H1 (cell line): Measurements from ENCODE around the gene SNAPC2. TPM values are rescaled to one million over a fixed set of nuclear protein-coding genes. Genes with fewer than 3 reads are reported as not detected.
A peak's percentile ranks its signal among the peaks of the same experiment; 100 is the strongest.

Source experiments
- CTCF ChIA-PET: fragments of 300-600 bp; sonication (Branson Sonifier 250); formaldehyde crosslinking; loops from one replicate; lab custom pipeline; 2021; ENCODE audit not compliant: partially characterized antibody; lab: Charles Lee
- POLR2A ChIA-PET: fragments of 300-600 bp; sonication (Branson Sonifier 250); formaldehyde crosslinking; loops from one replicate; lab custom pipeline; 2021; ENCODE audit warnings: inconsistent platforms; ENCODE audit not compliant: partially characterized antibody; lab: Charles Lee
- DNase-seq, 2 experiments: peaks; one replicate each; pipeline versions ENCODE4 v3.0.0 to v3.0.0-alpha.2; 2010 to 2022; ENCODE audit warnings: low spot score in 2 of 2, low read depth in 1 of 2, mixed read lengths in 1 of 2
- FAIRE-seq: peaks from 2 replicates; lab custom pipeline; 2011; peaks lifted over from hg19 to GRCh38; lab: Jason Lieb, UNC
- H2AFZ ChIP-seq: 2 replicates; pipeline ENCODE4 v1.8.1; 2012; ENCODE audit warnings: low read length, inconsistent platforms
- H2AK5ac ChIP-seq: 2 replicates; pipeline ENCODE4 v1.6.1; 2013; ENCODE audit warnings: low read depth, low read length
- H2BK120ac ChIP-seq: replicated peaks from 2 replicates; pipeline ENCODE3; 2013; ENCODE audit warnings: low read depth, low read length, inconsistent platforms
- H2BK12ac ChIP-seq: 2 replicates; pipeline ENCODE4 v1.6.1; 2013; ENCODE audit warnings: low read depth, low read length
- H2BK15ac ChIP-seq: 2 replicates; pipeline ENCODE4 v1.6.1; 2013; ENCODE audit warnings: low read length
- H2BK20ac ChIP-seq: 2 replicates; pipeline ENCODE4 v1.6.1; 2013; ENCODE audit warnings: low read length
- H2BK5ac ChIP-seq: 2 replicates; pipeline ENCODE4 v1.6.1; 2013; ENCODE audit warnings: low read depth, low read length
- H3K14ac ChIP-seq: 2 replicates; pipeline ENCODE4 v1.6.1; 2013; ENCODE audit warnings: inconsistent platforms; ENCODE audit not compliant: insufficient read length
- H3K18ac ChIP-seq: 2 replicates; pipeline ENCODE4 v1.6.1; 2013; ENCODE audit warnings: low read length; ENCODE audit errors: extremely low read depth
- H3K23ac ChIP-seq: 2 replicates; pipeline ENCODE4 v1.6.1; 2013; ENCODE audit warnings: inconsistent platforms; ENCODE audit not compliant: insufficient read length
- H3K23me2 ChIP-seq: 2 replicates; pipeline ENCODE4 v1.6.1; 2013; ENCODE audit warnings: low read depth, low read length
- H3K27ac ChIP-seq: 2 replicates; pipeline ENCODE4 v1.6.1; 2011; ENCODE audit warnings: low read depth, low read length, inconsistent platforms
- H3K27me3 ChIP-seq, 4 experiments: replicated peaks in 1 of 4; 1 replicate in 1 of 4; 2 replicates in 3 of 4; pipeline versions ENCODE4 v1.6.1 to v1.8.1; 2011 to 2013; ENCODE audit warnings: low read length in 3 of 4, mild to moderate bottlenecking in 3 of 4, inconsistent platforms in 2 of 4, mixed read lengths in 2 of 4, moderate library complexity in 1 of 4; ENCODE audit not compliant: control insufficient read depth in 3 of 4, insufficient read depth in 3 of 4; ENCODE audit errors: extremely low read depth in 1 of 4
- H3K36me3 ChIP-seq, 4 experiments: 2 replicates each; pipeline versions ENCODE4 v1.6.1 to v1.8.1; 2011 to 2013; ENCODE audit warnings: mild to moderate bottlenecking in 4 of 4, low read length in 3 of 4, moderate library complexity in 2 of 4, control low read depth in 1 of 4, inconsistent platforms in 1 of 4; ENCODE audit not compliant: insufficient read depth in 4 of 4, control insufficient read depth in 2 of 4
- H3K4ac ChIP-seq: replicated peaks from 2 replicates; pipeline ENCODE3; 2013; ENCODE audit warnings: low read length, low read depth, mixed read lengths, inconsistent platforms; ENCODE audit not compliant: insufficient read length
- H3K4me1 ChIP-seq, 4 experiments: replicated peaks in 1 of 4; 1 replicate in 1 of 4; 2 replicates in 3 of 4; pipeline versions ENCODE4 v1.6.1 to v1.8.1; 2011 to 2013; ENCODE audit warnings: low read length in 3 of 4, inconsistent platforms in 2 of 4, mixed read lengths in 1 of 4; ENCODE audit not compliant: insufficient read depth in 4 of 4, control insufficient read depth in 3 of 4
- H3K4me2 ChIP-seq, 2 experiments: 2 replicates each; pipeline versions ENCODE4 v1.6.1 to v1.8.1; 2011 to 2013; ENCODE audit warnings: low read depth in 2 of 2, low read length in 2 of 2, control low read depth in 1 of 2, inconsistent platforms in 1 of 2, mild to moderate bottlenecking in 1 of 2; ENCODE audit not compliant: insufficient read depth in 1 of 2
- H3K4me3 ChIP-seq, 4 experiments: fragments of 200-600, 300-600 bp in 1 of 4; sonication (generic), shearing (Covaris generic), sonication (Bioruptor Twin) in 1 of 4; 2 replicates each; pipeline versions ENCODE4 v1.5.1 to v1.8.1; 2011 to 2016; ENCODE audit warnings: low read length in 4 of 4, low read depth in 3 of 4, control low read depth in 2 of 4, inconsistent platforms in 2 of 4, mild to moderate bottlenecking in 2 of 4, mixed read lengths in 1 of 4, moderate library complexity in 1 of 4; ENCODE audit not compliant: insufficient read depth in 2 of 4; ENCODE audit errors: extremely low read depth in 1 of 4
- H3K56ac ChIP-seq: replicated peaks from 2 replicates; pipeline ENCODE3; 2013; ENCODE audit warnings: low read depth, mild to moderate bottlenecking, mixed read lengths, low read length, inconsistent platforms; ENCODE audit not compliant: insufficient read length
- H3K79me1 ChIP-seq: 2 replicates; pipeline ENCODE4 v1.6.1; 2013; ENCODE audit warnings: low read depth, low read length, control low read depth
- H3K79me2 ChIP-seq, 2 experiments: 2 replicates each; pipeline versions ENCODE4 v1.6.1 to v1.8.1; 2012 to 2013; ENCODE audit warnings: low read length in 2 of 2, mild to moderate bottlenecking in 2 of 2, inconsistent platforms in 1 of 2; ENCODE audit not compliant: insufficient read depth in 2 of 2, control insufficient read depth in 1 of 2
- H3K9ac ChIP-seq, 4 experiments: replicated peaks in 1 of 4; 1 replicate in 1 of 4; 2 replicates in 3 of 4; pipeline versions ENCODE4 v1.6.1 to v1.8.1; 2011 to 2013; ENCODE audit warnings: low read depth in 3 of 4, low read length in 3 of 4, control low read depth in 2 of 4, mild to moderate bottlenecking in 2 of 4, moderate library complexity in 2 of 4, inconsistent platforms in 1 of 4; ENCODE audit errors: extremely low read depth in 1 of 4
- H3K9me3 ChIP-seq, 2 experiments: 2 replicates each; pipeline versions ENCODE4 v1.6.1 to v1.8.1; 2012 to 2013; ENCODE audit warnings: mild to moderate bottlenecking in 2 of 2, moderate library complexity in 2 of 2, control low read depth in 1 of 2, inconsistent platforms in 1 of 2, low read depth in 1 of 2, low read length in 1 of 2, mixed read lengths in 1 of 2; ENCODE audit not compliant: insufficient read depth in 2 of 2
- H4K20me1 ChIP-seq, 2 experiments: replicated peaks in 1 of 2; 2 replicates each; pipeline versions ENCODE3 to v1.8.1; 2011 to 2013; ENCODE audit warnings: inconsistent platforms in 2 of 2, low read length in 2 of 2, mild to moderate bottlenecking in 1 of 2; ENCODE audit not compliant: insufficient read depth in 2 of 2, control insufficient read depth in 1 of 2
- H4K5ac ChIP-seq: 2 replicates; pipeline ENCODE4 v1.6.1; 2013; ENCODE audit warnings: low read length, low read depth, mixed read lengths, inconsistent platforms; ENCODE audit not compliant: insufficient read length
- H4K8ac ChIP-seq: 2 replicates; pipeline ENCODE4 v1.8.0; 2013; ENCODE audit warnings: mild to moderate bottlenecking, moderate library complexity, low read length, inconsistent platforms; ENCODE audit not compliant: insufficient read depth; ENCODE audit errors: extremely low read depth
- H4K91ac ChIP-seq: replicated peaks from 2 replicates; pipeline ENCODE3; 2013; ENCODE audit warnings: low read length, mixed read lengths, inconsistent platforms; ENCODE audit not compliant: insufficient read length
- BCL11A ChIP-seq, 2 experiments: IDR thresholded peaks; one replicate each; pipeline ENCODE4 v1.6.1; 2011; ENCODE audit warnings: low read depth in 2 of 2, low read length in 2 of 2, mild to moderate bottlenecking in 2 of 2
- GTF2F1 ChIP-seq: IDR thresholded peaks from 2 replicates; pipeline ENCODE4 v1.6.1; 2012; ENCODE audit warnings: low read depth, low read length, improper control_type of control experiment, borderline replicate concordance
- PHF8 ChIP-seq: fragments of 200-600 bp; sonication (generic); conservative IDR thresholded peaks from 2 replicates; pipeline ENCODE4 v1.7.1; 2012; ENCODE audit warnings: low read depth, mild to moderate bottlenecking, inconsistent platforms, low read length, moderate library complexity
- RNF2 ChIP-seq: fragments of 200-900, 300-1000 bp; sonication (generic); IDR thresholded peaks from 2 replicates; pipeline ENCODE4 v1.7.1; 2016; ENCODE audit warnings: borderline replicate concordance, low read depth, mild to moderate bottlenecking, antibody characterized with exemption, low read length; ENCODE audit not compliant: poor library complexity, severe bottlenecking; ENCODE audit errors: missing control alignments
- SAP30 ChIP-seq: fragments of 300-600 bp; sonication (generic); IDR thresholded peaks from 2 replicates; pipeline ENCODE4 v1.7.1; 2012; ENCODE audit warnings: low read length, moderate library complexity, mild to moderate bottlenecking, inconsistent platforms; ENCODE audit not compliant: insufficient read depth, insufficient replicate concordance
- WGBS, 2 experiments: shearing (Covaris generic) in 1 of 2; methylation state at CpG; one replicate each; pipeline versions ENCODE4 v1.1.6 to v1.1.7; 2013 to 2015; ENCODE audit warnings: low lambda C conversion rate in 2 of 2, mixed read lengths in 2 of 2, inconsistent platforms in 1 of 2, low coverage in 1 of 2, missing lambda C conversion rate in 1 of 2; ENCODE audit not compliant: insufficient replicate concordance in 2 of 2, insufficient coverage in 1 of 2, insufficient read length in 1 of 2; ENCODE audit errors: extremely low coverage in 1 of 2, missing lambda C conversion rate in 1 of 2; 5-methylcytosine and 5-hydroxymethylcytosine counted together
- polyA plus RNA-seq, 7 experiments: library from polyadenylated mRNA; depleted of rRNA in 3 of 7; stranded (reverse) in 5 of 7; unstranded in 2 of 7; fragments of >200 nt in 5 of 7; fragments of 200-250 nt in 2 of 7; gene quantifications; 1 replicate in 5 of 7; 2 replicates in 1 of 7; 4 replicates in 1 of 7; pipeline versions ENCODE4 v1.2.1 to v1.2.3, GENCODE V29; 2011 to 2013; ENCODE audit warnings: missing spikeins in 2 of 7, mixed read lengths in 2 of 7
- total RNA-seq: library from RNA; stranded (reverse); fragmentation: NEBNext Ultra II Directional; extraction: Animal tissue kit (Norgen Biotek cat#: 25700); gene quantifications from 2 replicates; pipeline ENCODE4 v1.2.1, GENCODE V29; 2021

Gene SNAPC2
- total and polyA plus RNA-seq, 2 of the 8 experiments (the other 6 are each of a cell fraction or from before 2014, with no cell fraction given), result 18.2 to 20.3 TPM

DNA sequence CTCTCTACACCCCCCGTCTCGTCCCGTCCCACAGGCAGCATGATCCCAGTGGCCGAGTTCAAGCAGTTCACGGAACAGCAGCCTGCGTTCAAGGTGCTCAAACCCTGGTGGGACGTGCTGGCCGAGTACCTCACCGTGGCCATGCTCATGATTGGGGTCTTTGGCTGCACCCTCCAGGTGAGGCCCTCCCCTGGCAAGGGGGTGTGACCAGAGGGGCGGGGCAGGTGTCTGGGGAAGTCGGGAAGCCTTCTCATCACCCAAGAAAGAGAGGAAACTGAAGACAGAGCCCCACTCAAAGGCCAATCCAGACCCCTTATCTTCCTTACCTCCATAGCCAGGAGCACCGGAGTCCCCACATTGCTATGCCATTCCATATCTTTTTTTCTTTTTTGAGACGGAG, 24.6 kb upstream of the SNAPC2 start:
- Histone ChIP-seq H3K9me3 (no peaks in the 10 kb centered on the region), H3K79me2 (no peaks in the 10 kb centered on the region), H2AFZ (no peak overlapping the region), H3K18ac (no peak overlapping the region), H2BK120ac (no peak overlapping the region), H4K20me1 (peaks cover 0 to 3% of the 10 kb centered on the region in 2 experiments), H4K8ac (peak overlapping the region; percentile 1; the same call in 1 of the 2 replicates), H4K5ac (peak overlapping the region; percentile 33), H4K91ac (no peak overlapping the region), H2BK12ac (no peak overlapping the region), H2BK15ac (no peak overlapping the region), H3K4me3 (no peak overlapping the region), H3K4me2 (no peak overlapping the region), H2BK5ac (no peak overlapping the region; the same call in 1 of the 2 replicates), H3K9ac (no peak overlapping the region), H2AK5ac (no peak overlapping the region), H3K23me2 (no peaks in the 10 kb centered on the region), H3K14ac (no peak overlapping the region), H3K4me1 (peaks cover 0 to 4% (median 0%) of the 10 kb centered on the region in 4 experiments; a peak in 2 of 7 replicates), H3K23ac (no peak overlapping the region), H3K4ac (no peak overlapping the region), H3K27me3 (no peaks in the 10 kb centered on the region), H3K36me3 (no peaks in the 10 kb centered on the region), H3K79me1 (no peaks in the 10 kb centered on the region), H3K56ac (no peak overlapping the region), H2BK20ac (no peak overlapping the region), H3K27ac (no peak overlapping the region)
- DNase-seq (no peak), FAIRE-seq (no peak)
- TF ChIP-seq BCL11A (IDR thresholded peaks at IDR 0.05; ENCODE audit: low read depth in 2 of 2, low read length in 2 of 2), result no peak
- TF ChIP-seq PHF8, result no peak
- TF ChIP-seq SAP30, result no peak
- TF ChIP-seq RNF2, result no peak
- TF ChIP-seq GTF2F1, result no peak
- 94% methylated on average over 13 of the region's 13 CpGs; no CpG with 5 or more reads in 1 of the 2 experiments for WGBS, 2 experiments
- ChIA-PET CTCF (no interaction called here), POLR2A (interaction anchor here (0.7 kb wide), 1 partner anchor 34 kb away, joined by 3 read pairs; no protein-coding TSS in a partner anchor)
